Aorta (tissue), 5 donors: ENCODE data around the gene MED13L. TPM values are rescaled to one million over a fixed set of nuclear protein-coding genes. Genes with fewer than 3 reads are reported as not detected.
"Not testable (repeated sequence)": the region's sequence is repeated elsewhere in the genome, so short reads cannot be mapped to it uniquely, and the experiment has no call there.

Experiments
- ATAC-seq: fragments of 200-7000 bp; cut with Tn5 transposase; one replicate; pipeline ENCODE4 v1.9.1; 2022; ENCODE audit warnings: moderate library complexity; ENCODE audit not compliant: low FRiP score
- DNase-seq, 2 donors: peaks; one replicate each; pipeline ENCODE4 v3.0.0-alpha.2; 2020
- H3K27ac ChIP-seq, 2 donors: one replicate each; pipeline ENCODE4 v1.5.1; 2013; ENCODE audit warnings: low read length in 2 of 2, mild to moderate bottlenecking in 2 of 2, moderate library complexity in 2 of 2, control low read depth in 1 of 2, inconsistent platforms in 1 of 2, low read depth in 1 of 2
- H3K27me3 ChIP-seq, 2 donors: one replicate each; pipeline ENCODE4 v1.6.1; 2013; ENCODE audit warnings: control low read depth in 1 of 2, low read length in 1 of 2, mild to moderate bottlenecking in 1 of 2, moderate library complexity in 1 of 2; ENCODE audit not compliant: insufficient read depth in 2 of 2, control insufficient read depth in 1 of 2
- H3K36me3 ChIP-seq, 2 donors: one replicate each; pipeline ENCODE4 v1.6.1; 2013; ENCODE audit warnings: control low read depth in 1 of 2, low read length in 1 of 2, mild to moderate bottlenecking in 1 of 2; ENCODE audit not compliant: insufficient read depth in 2 of 2, control insufficient read depth in 1 of 2
- H3K4me1 ChIP-seq, 2 donors: one replicate each; pipeline ENCODE4 v1.6.1; 2013; ENCODE audit warnings: low read length in 2 of 2, control low read depth in 1 of 2, mild to moderate bottlenecking in 1 of 2, moderate library complexity in 1 of 2; ENCODE audit not compliant: insufficient read depth in 2 of 2, control insufficient read depth in 1 of 2
- H3K4me3 ChIP-seq, 2 donors: one replicate each; pipeline ENCODE4 v1.5.1; 2013; ENCODE audit warnings: low read length in 2 of 2, control low read depth in 1 of 2, mild to moderate bottlenecking in 1 of 2
- H3K9me3 ChIP-seq: one replicate; pipeline ENCODE4 v1.6.1; 2013; ENCODE audit warnings: mild to moderate bottlenecking, low read length; ENCODE audit not compliant: control insufficient read depth
- WGBS, 2 donors: extraction: QIAGEN DNeasy Blood & Tissue Kit; methylation state at CpG; one replicate each; pipeline ENCODE4 v1.1.7; 2013; 5-methylcytosine and 5-hydroxymethylcytosine counted together
- intact Hi-C, 2 donors: fragments of 100-400 bp; cut with DNase I; formaldehyde crosslinking; loops; one replicate each; pipeline versions ENCODE4 v1.14.2 to v1.15.0; 2022
- polyA plus RNA-seq, 2 donors: library from polyadenylated mRNA; stranded (reverse); fragments of 200-250 nt; gene quantifications; one replicate each; pipeline ENCODE4 v1.2.3, GENCODE V29; 2013
- total RNA-seq, 2 donors: library from RNA; stranded (reverse); fragmentation: NEBNext Ultra II Directional; extraction: Animal tissue kit (Norgen Biotek cat#: 25700); gene quantifications; one replicate each; pipeline ENCODE4 v1.2.1, GENCODE V29; 2021
- donor health status: healthy with polysubstance abuse.
- donor health status: Bipolar disorder and iron deficiency.
- donor health status: DM: no; HTN: no; CAD: no.
- donor health status: DM: no; HTN: no; CAD: no.
- donor health status: DM: yes; HTN: yes; CAD: no.

Gene MED13L
- total and polyA plus RNA-seq, 4 donors = 16.7 to 215 (median 114) TPM

- Histone ChIP-seq H3K4me1 (peaks cover 2% of the 10 kb centered on the region in 2 donors), H3K9me3 (no peaks in the 10 kb centered on the region), H3K36me3 (peaks cover 0 to 4% of the 10 kb centered on the region in 2 donors), H3K27ac (no peak overlapping the region), H3K27me3 (no peaks in the 10 kb centered on the region), H3K4me3 (no peak overlapping the region)
- DNase-seq = no peak
- ATAC-seq = no peak
- intact Hi-C loops = no loop called here
These were observed 298.1 kb downstream of the MED13L start for GRCh38 chr12:115979351-115979750.

GRCh38 chr12:115976829-115977228, 300.7 kb downstream of the MED13L start:
- H3K27me3 ChIP-seq, H3K4me3 ChIP-seq, H3K36me3 ChIP-seq, intact Hi-C loops, ATAC-seq, H3K9me3 ChIP-seq, DNase-seq, H3K4me1 ChIP-seq, H3K27ac ChIP-seq: not testable (repeated sequence)
- 96 to 97% methylated on average over 2 of the region's 2 CpGs for WGBS, 2 donors

- no peak for DNase-seq
- no peak overlapping the region for H3K4me3 ChIP-seq
- no peak overlapping the region for H3K27ac ChIP-seq
- H3K4me1 ChIP-seq = peaks cover 2 to 5% of the 10 kb centered on the region in 2 donors
- no peaks in the 10 kb centered on the region for H3K9me3 ChIP-seq
- H3K36me3 ChIP-seq = peaks cover 2 to 4% of the 10 kb centered on the region in 2 donors
- H3K27me3 ChIP-seq = no peaks in the 10 kb centered on the region
- 89 to 91% methylated on average over 9 of the region's 9 CpGs for WGBS, 2 donors
- intact Hi-C loops = no loop called here
- no peak for ATAC-seq
These were observed 302.1 kb downstream of the MED13L start for GRCh38 chr12:115975411-115975810.

- Histone ChIP-seq H3K4me3 (no peak overlapping the region), H3K27ac (no peak overlapping the region), H3K36me3 (peaks cover 3% of the 10 kb centered on the region in 2 donors), H3K9me3 (no peaks in the 10 kb centered on the region), H3K27me3 (no peaks in the 10 kb centered on the region), H3K4me1 (peaks cover 0 to 5% of the 10 kb centered on the region in 2 donors)
- DNase-seq (no peak), ATAC-seq (no peak)
- 77 to 81% methylated on average over 3 of the region's 3 CpGs for WGBS, 2 donors
- intact Hi-C loops = no loop called here
These were observed 303.3 kb downstream of the MED13L start for GRCh38 chr12:115973968-115974724.

- intact Hi-C loops = no loop called here
- Histone ChIP-seq H3K36me3 (peaks cover 3 to 4% of the 10 kb centered on the region in 2 donors), H3K4me3 (no peak overlapping the region), H3K27me3 (no peaks in the 10 kb centered on the region), H3K27ac (no peak overlapping the region), H3K4me1 (peaks cover 0 to 2% of the 10 kb centered on the region in 2 donors), H3K9me3 (no peaks in the 10 kb centered on the region)
- WGBS, 2 donors = 34 to 47% methylated on average over 1 of the region's 1 CpG
- DNase-seq (no peak), ATAC-seq (no peak)
These were observed 304.4 kb downstream of the MED13L start for GRCh38 chr12:115973066-115973465.

- Histone ChIP-seq H3K9me3 (no peaks in the 10 kb centered on the region), H3K27me3 (no peaks in the 10 kb centered on the region), H3K36me3 (peaks cover 3 to 4% of the 10 kb centered on the region in 2 donors), H3K4me1 (peaks cover 0 to 2% of the 10 kb centered on the region in 2 donors), H3K27ac (no peak overlapping the region), H3K4me3 (no peak overlapping the region)
- DNase-seq (no peak), ATAC-seq (no peak)
- intact Hi-C loops = no loop called here
- WGBS, 2 donors = 91 to 92% methylated on average over 4 of the region's 4 CpGs
These were observed 305.3 kb downstream of the MED13L start for GRCh38 chr12:115972241-115972640.

- intact Hi-C loops = no loop called here
- peaks cover 1 to 2% of the 10 kb centered on the region in 2 donors for H3K4me1 ChIP-seq
- H3K36me3 ChIP-seq = peaks cover 3 to 10% of the 10 kb centered on the region in 2 donors
- WGBS, 2 donors = 77 to 80% methylated on average over 7 of the region's 7 CpGs
- no peak overlapping the region for H3K27ac ChIP-seq
- no peaks in the 10 kb centered on the region for H3K27me3 ChIP-seq
- no peaks in the 10 kb centered on the region for H3K9me3 ChIP-seq
- ATAC-seq (no peak), DNase-seq (no peak)
- H3K4me3 ChIP-seq = no peak overlapping the region
These were observed 309.3 kb downstream of the MED13L start for GRCh38 chr12:115968211-115968610.

- no peak for ATAC-seq
- Histone ChIP-seq H3K27ac (no peak overlapping the region), H3K4me3 (no peak overlapping the region), H3K9me3 (no peaks in the 10 kb centered on the region), H3K27me3 (no peaks in the 10 kb centered on the region), H3K4me1 (peaks cover 3 to 4% of the 10 kb centered on the region in 2 donors), H3K36me3 (peaks cover 3 to 10% of the 10 kb centered on the region in 2 donors)
- WGBS, 2 donors = 92 to 97% methylated on average over 4 of the region's 4 CpGs
- intact Hi-C loops = no loop called here
- no peak for DNase-seq
These were observed 311.1 kb downstream of the MED13L start for GRCh38 chr12:115966376-115966775.

GRCh38 chr12:115964626-115965025, 312.9 kb downstream of the MED13L start:
- Histone ChIP-seq H3K27me3 (no peaks in the 10 kb centered on the region), H3K36me3 (peaks cover 3 to 7% of the 10 kb centered on the region in 2 donors), H3K27ac (no peak overlapping the region), H3K9me3 (no peaks in the 10 kb centered on the region), H3K4me3 (no peak overlapping the region), H3K4me1 (peaks cover 3 to 4% of the 10 kb centered on the region in 2 donors)
- DNase-seq (no peak), ATAC-seq (no peak)
- intact Hi-C loops = no loop called here
- WGBS, 2 donors = 84 to 85% methylated on average over 2 of the region's 2 CpGs
